Stomach smooth muscle (tissue), 2 donors: ENCODE results near the gene SMARCAL1.
"Not testable (repeated sequence)": the region's sequence is repeated elsewhere in the genome, so short reads cannot be mapped to it uniquely, and the experiment has no call there.

ENCODE experiments used
- H3K27ac ChIP-seq: one replicate; pipeline ENCODE4 v1.7.0; 2013; ENCODE audit warnings: mild to moderate bottlenecking, low read length, inconsistent platforms
- H3K27me3 ChIP-seq, 2 donors: one replicate each; pipeline ENCODE4 v1.7.0; 2013; ENCODE audit warnings: low read length in 2 of 2; ENCODE audit not compliant: insufficient read depth in 2 of 2, control insufficient read depth in 1 of 2
- H3K36me3 ChIP-seq, 2 donors: one replicate each; pipeline ENCODE4 v1.7.0; 2013; ENCODE audit warnings: low read length in 2 of 2; ENCODE audit not compliant: control insufficient read depth in 2 of 2, insufficient read depth in 2 of 2
- H3K4me1 ChIP-seq: one replicate; pipeline ENCODE4 v1.7.0; 2013; ENCODE audit warnings: low read length; ENCODE audit not compliant: control insufficient read depth, insufficient read depth
- H3K4me3 ChIP-seq, 2 donors: one replicate each; pipeline ENCODE4 v1.7.0; 2013; ENCODE audit warnings: low read length in 2 of 2
- H3K9ac ChIP-seq, 2 donors: one replicate each; pipeline ENCODE4 v1.7.0; 2013; ENCODE audit warnings: low read length in 2 of 2, mild to moderate bottlenecking in 1 of 2
- H3K9me3 ChIP-seq, 2 donors: one replicate each; pipeline ENCODE4 v1.7.0; 2013; ENCODE audit warnings: low read length in 2 of 2; ENCODE audit not compliant: control insufficient read depth in 2 of 2
- donor health status: healthy.
- donor health status: Pancreatic carcinoma.

SMARCAL1 gene

DNA sequence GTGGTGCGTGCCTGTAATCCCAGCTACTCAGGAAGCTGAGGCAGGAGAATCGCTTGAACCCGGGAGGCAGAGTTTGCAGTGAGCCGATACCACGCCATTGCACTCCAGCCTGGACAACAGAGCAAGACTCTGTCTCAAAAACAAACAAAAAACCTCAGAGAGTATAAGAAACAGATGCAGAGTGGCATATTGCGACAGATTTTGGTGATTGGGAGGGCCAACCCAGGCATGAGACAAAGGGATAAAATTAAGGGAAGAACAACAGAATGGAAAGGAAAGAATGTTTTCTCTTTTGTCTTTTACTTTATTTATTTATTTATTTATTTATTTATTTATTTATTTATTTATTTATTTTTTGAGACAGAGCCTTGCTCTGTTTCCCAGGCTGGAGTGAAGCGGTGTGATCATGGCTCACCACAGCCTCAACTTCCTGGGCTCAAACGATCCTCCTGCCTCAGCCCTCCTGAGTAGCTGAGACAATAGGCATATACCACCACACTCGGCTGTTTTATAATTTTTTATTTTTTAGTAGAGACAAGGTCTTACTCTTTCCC, 106.4 kb downstream of the SMARCAL1 start:
- H3K27ac ChIP-seq, H3K27me3 ChIP-seq, H3K36me3 ChIP-seq, H3K4me3 ChIP-seq, H3K9me3 ChIP-seq, H3K9ac ChIP-seq: not testable (repeated sequence)
- H3K4me1 ChIP-seq, result peaks cover 13% of the 10 kb centered on the region

DNA sequence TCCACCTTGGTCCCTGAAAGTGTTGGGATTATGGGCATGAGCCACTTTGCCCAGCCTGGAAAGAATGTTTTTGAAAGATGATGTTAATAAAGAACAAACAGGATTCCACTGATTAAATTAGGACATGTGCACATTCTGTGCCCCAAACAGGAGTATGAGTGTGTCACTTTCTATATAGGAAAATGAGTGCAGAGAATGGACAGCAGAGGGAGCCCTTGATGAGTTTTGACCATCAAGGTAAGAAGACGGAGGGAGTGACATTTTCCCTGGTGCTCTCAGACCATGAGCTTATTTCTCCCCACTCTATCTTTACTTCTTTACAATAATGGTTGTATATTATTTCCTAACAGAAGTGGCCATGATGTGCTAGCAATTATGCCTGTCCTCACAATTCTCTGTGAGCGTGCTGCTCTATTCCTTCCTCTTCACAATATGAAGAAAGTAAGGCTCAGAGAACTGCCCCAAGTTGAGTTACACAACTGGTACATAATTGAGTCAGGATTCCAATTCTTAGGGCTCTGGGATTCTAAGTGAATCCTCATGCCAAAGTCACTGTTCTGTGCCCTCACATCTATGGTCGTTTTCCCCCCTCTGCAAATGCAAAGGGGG, 107.0 kb downstream of the SMARCAL1 start:
- H3K27ac ChIP-seq, result no peak overlapping the region
- H3K4me1 ChIP-seq, result peaks cover 13% of the 10 kb centered on the region
- H3K27me3 ChIP-seq, result no peaks in the 10 kb centered on the region
- no peaks in the 10 kb centered on the region for H3K9me3 ChIP-seq
- no peak overlapping the region for H3K9ac ChIP-seq
- no peak overlapping the region for H3K4me3 ChIP-seq
- H3K36me3 ChIP-seq, result no peaks in the 10 kb centered on the region

GRCh38 chr2:216520112-216520511, 107.8 kb downstream of the SMARCAL1 start:
- no peak overlapping the region for H3K9ac ChIP-seq
- H3K9me3 ChIP-seq, result no peaks in the 10 kb centered on the region
- H3K27me3 ChIP-seq, result no peaks in the 10 kb centered on the region
- H3K27ac ChIP-seq, result no peak overlapping the region
- H3K36me3 ChIP-seq, result no peaks in the 10 kb centered on the region
- H3K4me3 ChIP-seq, result no peak overlapping the region
- peaks cover 13% of the 10 kb centered on the region for H3K4me1 ChIP-seq

DNA sequence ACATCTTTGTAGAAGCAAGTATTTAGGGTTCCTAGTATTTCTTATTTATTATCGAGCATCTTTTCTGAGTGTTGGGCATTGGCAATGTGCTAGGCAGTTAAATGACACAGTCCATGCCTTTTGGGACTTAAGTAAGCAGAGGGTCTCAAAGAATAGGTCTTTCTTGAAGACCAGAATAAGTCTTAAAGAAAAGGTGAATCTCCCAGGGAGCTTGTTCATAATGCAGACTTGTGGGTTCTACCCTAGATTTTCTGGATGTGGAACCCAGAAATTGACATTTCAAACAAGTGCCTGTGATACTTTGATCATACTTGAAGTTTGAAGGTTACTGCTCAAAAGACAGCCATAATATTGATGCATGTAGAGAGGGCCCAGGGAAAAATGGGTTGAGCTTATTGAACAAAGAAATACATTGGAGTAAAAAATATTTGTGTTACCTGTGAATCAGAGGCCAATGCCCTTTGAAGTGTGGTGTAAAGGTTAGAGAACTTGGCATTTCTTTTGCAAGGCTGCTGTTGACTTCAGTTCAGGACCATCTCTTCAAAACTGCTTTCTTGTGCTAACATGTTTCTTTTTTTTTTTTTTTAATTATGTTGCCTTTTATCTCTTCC, 110.7 kb downstream of the SMARCAL1 start:
- Histone ChIP-seq H3K9me3 (no peaks in the 10 kb centered on the region), H3K4me1 (peaks cover 9% of the 10 kb centered on the region), H3K27ac (no peak overlapping the region), H3K27me3 (no peaks in the 10 kb centered on the region), H3K9ac (no peak overlapping the region), H3K36me3 (no peaks in the 10 kb centered on the region), H3K4me3 (no peak overlapping the region)

DNA sequence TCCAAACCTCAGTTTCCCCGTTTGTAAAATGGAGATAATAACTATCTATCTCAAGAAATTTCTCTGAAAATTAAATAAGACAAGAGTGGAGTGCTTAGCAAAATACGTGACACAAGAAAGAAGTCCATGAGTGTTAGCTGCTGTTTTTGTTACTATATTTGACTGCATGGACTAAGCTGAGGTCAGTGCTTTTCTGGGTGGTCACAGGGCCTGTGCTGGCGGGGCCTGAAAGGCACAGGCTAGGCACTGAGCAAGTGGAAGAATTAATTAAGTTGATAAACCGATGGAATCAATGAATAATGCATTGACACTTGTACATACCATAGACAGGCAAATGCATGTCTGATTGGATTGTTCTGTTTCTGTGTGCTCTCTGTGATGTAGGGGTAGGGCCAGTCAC, 113.7 kb downstream of the SMARCAL1 start:
- H3K36me3 ChIP-seq, result no peaks in the 10 kb centered on the region
- H3K27me3 ChIP-seq, result no peaks in the 10 kb centered on the region
- no peaks in the 10 kb centered on the region for H3K9me3 ChIP-seq
- no peak overlapping the region for H3K27ac ChIP-seq
- no peak overlapping the region for H3K4me3 ChIP-seq
- H3K4me1 ChIP-seq, result peaks cover 3% of the 10 kb centered on the region
- no peak overlapping the region for H3K9ac ChIP-seq

GRCh38 chr2:216526939-216527338, 114.7 kb downstream of the SMARCAL1 start:
- Histone ChIP-seq H3K4me1 (peaks cover 3% of the 10 kb centered on the region), H3K27ac (no peak overlapping the region), H3K4me3 (no peak overlapping the region), H3K36me3 (no peaks in the 10 kb centered on the region), H3K27me3 (no peaks in the 10 kb centered on the region), H3K9me3 (no peaks in the 10 kb centered on the region), H3K9ac (no peak overlapping the region)

GRCh38 chr2:216527600-216527999, 115.3 kb downstream of the SMARCAL1 start:
- Histone ChIP-seq H3K36me3 (no peaks in the 10 kb centered on the region), H3K4me1 (peaks cover 3% of the 10 kb centered on the region), H3K9ac (no peak overlapping the region), H3K9me3 (no peaks in the 10 kb centered on the region), H3K27me3 (no peaks in the 10 kb centered on the region), H3K4me3 (no peak overlapping the region), H3K27ac (no peak overlapping the region)

GRCh38 chr2:216532562-216532961, 120.3 kb downstream of the SMARCAL1 start:
- Histone ChIP-seq H3K9ac (no peak overlapping the region), H3K27ac (no peak overlapping the region), H3K36me3 (no peaks in the 10 kb centered on the region), H3K4me3 (no peak overlapping the region), H3K27me3 (no peaks in the 10 kb centered on the region), H3K4me1 (peaks cover 33% of the 10 kb centered on the region), H3K9me3 (no peaks in the 10 kb centered on the region)
